Tibial artery (tissue), 4 donors: ENCODE measurements around the gene UAP1L1.

ENCODE experiments used
- DNase-seq, 2 donors: peaks; one replicate each; pipeline ENCODE4 v3.0.0-alpha.2; 2019
- H3K27ac ChIP-seq, 2 donors: fragments of 200-600 bp; sonication (generic) in 1 of 2; 1 replicate in 1 of 2; 2 replicates in 1 of 2; pipeline ENCODE4 v1.5.1; 2018 to 2019; ENCODE audit warnings: mild to moderate bottlenecking in 1 of 2
- H3K27me3 ChIP-seq, 2 donors: fragments of 200-600 bp; sonication (generic) in 1 of 2; one replicate each; pipeline versions ENCODE4 v1.5.1 to v1.6.0; 2016 to 2019
- H3K36me3 ChIP-seq, 3 donors: fragments of 200-600 bp; sonication (generic) in 2 of 3; one replicate each; pipeline ENCODE4 v1.5.1; 2016 to 2019; ENCODE audit warnings: mild to moderate bottlenecking in 2 of 3
- H3K4me1 ChIP-seq, 4 donors: fragments of 200-600 bp; sonication (generic) in 2 of 4; 1 replicate in 3 of 4; 2 replicates in 1 of 4; pipeline ENCODE4 v1.5.1; 2016 to 2019
- H3K4me3 ChIP-seq, 2 donors: fragments of 200-600 bp; sonication (generic) in 1 of 2; 1 replicate in 1 of 2; 2 replicates in 1 of 2; pipeline ENCODE4 v1.5.1; 2018 to 2019; ENCODE audit warnings: mild to moderate bottlenecking in 2 of 2
- H3K9me3 ChIP-seq, 3 donors: fragments of 200-600 bp; sonication (generic) in 1 of 3; one replicate each; pipeline ENCODE4 v1.5.1; 2016 to 2019
- intact Hi-C: fragments of 100-400 bp; cut with DNase I; formaldehyde crosslinking; loops from one replicate; pipeline ENCODE4 v1.15.0; 2023; ENCODE audit warnings: low total_unique reads
- TF ChIP-seq, protein P1 (sequence below), 2 experiments: fragments of 200-600 bp in 1 of 2; fragments of 450-650 bp in 1 of 2; IDR thresholded peaks; one replicate each; pipeline ENCODE4 v1.5.1; 2017 to 2019; ENCODE audit warnings: antibody characterized with exemption in 2 of 2, mild to moderate bottlenecking in 1 of 2, moderate library complexity in 1 of 2

The UAP1L1 gene

DNA sequence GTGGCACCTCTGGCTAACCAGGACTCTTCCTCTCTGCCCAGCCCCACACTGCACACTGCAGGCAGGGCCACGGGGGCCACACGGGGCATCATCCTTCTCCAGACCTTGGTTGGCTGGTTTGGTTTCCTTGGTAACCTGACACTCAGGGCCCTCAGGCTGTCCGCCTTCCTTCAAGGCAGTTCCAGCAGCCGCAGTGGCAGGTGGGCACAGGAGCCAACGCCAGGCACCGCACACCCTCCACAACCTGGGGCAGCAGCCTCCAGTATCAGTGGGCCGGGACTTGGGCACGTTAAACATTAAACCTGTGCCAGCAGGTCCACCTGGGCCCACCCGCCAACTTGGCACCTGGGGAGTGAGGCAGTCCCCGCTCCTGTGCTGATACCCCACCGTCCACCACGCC lies 33.3 kb upstream of the UAP1L1 start:
- Histone ChIP-seq H3K4me3 (peak overlapping the region; percentile 54 to 57), H3K4me1 (peaks cover 0 to 43% (median 21%) of the 10 kb centered on the region in 4 donors), H3K27ac (no peak overlapping the region), H3K36me3 (peaks cover 5 to 22% (median 21%) of the 10 kb centered on the region in 3 donors), H3K27me3 (peaks cover 0 to 26% of the 10 kb centered on the region in 2 donors), H3K9me3 (no peaks in the 10 kb centered on the region)
- TF ChIP-seq, protein P1, sequence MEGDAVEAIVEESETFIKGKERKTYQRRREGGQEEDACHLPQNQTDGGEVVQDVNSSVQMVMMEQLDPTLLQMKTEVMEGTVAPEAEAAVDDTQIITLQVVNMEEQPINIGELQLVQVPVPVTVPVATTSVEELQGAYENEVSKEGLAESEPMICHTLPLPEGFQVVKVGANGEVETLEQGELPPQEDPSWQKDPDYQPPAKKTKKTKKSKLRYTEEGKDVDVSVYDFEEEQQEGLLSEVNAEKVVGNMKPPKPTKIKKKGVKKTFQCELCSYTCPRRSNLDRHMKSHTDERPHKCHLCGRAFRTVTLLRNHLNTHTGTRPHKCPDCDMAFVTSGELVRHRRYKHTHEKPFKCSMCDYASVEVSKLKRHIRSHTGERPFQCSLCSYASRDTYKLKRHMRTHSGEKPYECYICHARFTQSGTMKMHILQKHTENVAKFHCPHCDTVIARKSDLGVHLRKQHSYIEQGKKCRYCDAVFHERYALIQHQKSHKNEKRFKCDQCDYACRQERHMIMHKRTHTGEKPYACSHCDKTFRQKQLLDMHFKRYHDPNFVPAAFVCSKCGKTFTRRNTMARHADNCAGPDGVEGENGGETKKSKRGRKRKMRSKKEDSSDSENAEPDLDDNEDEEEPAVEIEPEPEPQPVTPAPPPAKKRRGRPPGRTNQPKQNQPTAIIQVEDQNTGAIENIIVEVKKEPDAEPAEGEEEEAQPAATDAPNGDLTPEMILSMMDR (IDR thresholded peaks at IDR 0.05): no peak
- intact Hi-C loops: loop anchor here (5.0 kb wide), 1 partner anchor 33 kb away; the partner anchor contains the start of gene UAP1L1
- no peak for DNase-seq

DNA sequence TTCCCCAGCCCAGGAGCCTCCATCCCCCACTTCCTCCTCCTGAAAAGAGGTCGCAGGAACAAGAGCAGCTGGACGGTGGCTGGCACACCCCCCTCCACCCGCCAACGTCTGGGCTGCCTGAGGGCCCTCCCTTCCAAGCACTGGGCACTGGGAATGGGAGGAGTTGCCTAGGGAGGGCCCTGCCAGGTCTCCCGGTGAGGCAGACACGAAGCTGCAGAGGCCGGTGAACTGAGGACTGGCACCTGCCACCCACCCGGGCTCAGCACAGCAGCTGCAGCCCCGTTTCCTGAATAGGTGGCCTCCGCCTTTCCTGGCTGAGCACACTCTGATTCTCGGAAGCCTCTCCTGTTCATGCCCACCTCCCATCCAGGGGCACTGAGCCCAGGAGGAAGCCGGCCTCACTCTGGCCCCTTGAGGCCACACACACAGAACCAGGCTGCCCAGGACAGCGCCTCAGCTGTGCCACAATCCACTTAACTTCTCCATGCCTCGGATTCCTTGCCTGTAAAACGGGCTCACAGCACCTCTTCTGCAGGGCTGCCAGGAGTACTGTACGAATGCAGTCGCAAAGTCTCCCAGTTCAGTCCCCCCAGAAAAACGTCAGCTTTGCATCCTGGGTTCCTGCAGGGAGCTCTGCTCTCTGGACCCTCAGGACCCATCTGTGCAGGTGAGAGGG lies 32.7 kb upstream of the UAP1L1 start:
- TF ChIP-seq, protein P1 (IDR thresholded peaks at IDR 0.05): no peak
- peak overlapping the region; percentile 54 to 57 for H3K4me3 ChIP-seq
- peaks cover 3 to 16% (median 15%) of the 10 kb centered on the region in 3 donors for H3K36me3 ChIP-seq
- H3K9me3 ChIP-seq: no peaks in the 10 kb centered on the region
- no peak for DNase-seq
- intact Hi-C loops: loop anchor here (5.0 kb wide), 1 partner anchor 33 kb away; the partner anchor contains the start of gene UAP1L1
- peaks cover 0 to 47% (median 21%) of the 10 kb centered on the region in 4 donors for H3K4me1 ChIP-seq
- peaks cover 0 to 32% of the 10 kb centered on the region in 2 donors for H3K27me3 ChIP-seq
- no peak overlapping the region for H3K27ac ChIP-seq

DNA sequence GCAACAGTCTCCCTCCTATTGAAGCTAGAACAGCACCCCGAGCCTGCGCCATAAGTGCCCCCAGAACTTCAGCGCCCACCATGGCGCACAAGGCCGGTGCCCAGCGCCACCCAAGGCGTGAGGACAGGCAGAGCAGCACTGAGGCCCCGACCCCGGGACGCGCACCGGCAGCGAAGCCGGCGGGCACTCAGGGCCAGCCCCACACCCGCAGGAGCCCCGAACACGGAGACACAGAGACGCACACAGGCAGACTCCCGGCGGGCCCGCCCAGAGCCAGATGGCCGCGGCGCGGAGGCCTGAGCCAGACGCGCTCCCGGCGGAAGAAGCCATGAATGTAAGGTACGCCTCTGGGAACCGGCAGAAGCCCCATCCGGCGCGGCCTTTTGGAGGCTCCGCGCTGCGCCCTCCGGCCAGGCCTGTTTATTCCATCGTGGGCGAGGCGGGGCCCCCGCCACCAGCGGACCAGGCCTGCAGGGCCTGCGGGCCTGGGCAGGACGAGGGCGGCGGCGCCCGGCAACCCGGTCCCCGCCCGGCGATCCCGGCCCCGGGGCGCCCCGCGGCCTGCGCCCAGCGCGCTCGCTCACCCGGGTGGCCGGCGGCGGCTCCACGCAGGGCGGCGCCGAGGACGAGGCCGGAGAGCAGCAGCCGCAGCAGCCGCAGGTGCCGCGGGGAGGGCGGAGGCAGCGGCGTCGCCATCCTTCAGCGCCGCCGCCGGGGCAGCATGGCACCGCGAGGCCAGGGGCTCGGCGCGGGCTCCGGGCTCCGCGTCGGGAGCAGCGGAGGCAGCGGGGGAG lies 31.8 kb upstream of the UAP1L1 start:
- intact Hi-C loops: no loop called here
- Histone ChIP-seq H3K4me1 (peaks cover 0 to 47% (median 21%) of the 10 kb centered on the region in 4 donors), H3K27ac (peak overlapping the region in 1 of 2 donors; percentile 51), H3K4me3 (peak overlapping the region; percentile 54 to 57), H3K9me3 (no peaks in the 10 kb centered on the region), H3K27me3 (peaks cover 0 to 38% of the 10 kb centered on the region in 2 donors), H3K36me3 (peaks cover 0 to 7% (median 6%) of the 10 kb centered on the region in 3 donors)
- no peak for DNase-seq
- TF ChIP-seq, protein P1 (IDR thresholded peaks at IDR 0.05): no peak

DNA sequence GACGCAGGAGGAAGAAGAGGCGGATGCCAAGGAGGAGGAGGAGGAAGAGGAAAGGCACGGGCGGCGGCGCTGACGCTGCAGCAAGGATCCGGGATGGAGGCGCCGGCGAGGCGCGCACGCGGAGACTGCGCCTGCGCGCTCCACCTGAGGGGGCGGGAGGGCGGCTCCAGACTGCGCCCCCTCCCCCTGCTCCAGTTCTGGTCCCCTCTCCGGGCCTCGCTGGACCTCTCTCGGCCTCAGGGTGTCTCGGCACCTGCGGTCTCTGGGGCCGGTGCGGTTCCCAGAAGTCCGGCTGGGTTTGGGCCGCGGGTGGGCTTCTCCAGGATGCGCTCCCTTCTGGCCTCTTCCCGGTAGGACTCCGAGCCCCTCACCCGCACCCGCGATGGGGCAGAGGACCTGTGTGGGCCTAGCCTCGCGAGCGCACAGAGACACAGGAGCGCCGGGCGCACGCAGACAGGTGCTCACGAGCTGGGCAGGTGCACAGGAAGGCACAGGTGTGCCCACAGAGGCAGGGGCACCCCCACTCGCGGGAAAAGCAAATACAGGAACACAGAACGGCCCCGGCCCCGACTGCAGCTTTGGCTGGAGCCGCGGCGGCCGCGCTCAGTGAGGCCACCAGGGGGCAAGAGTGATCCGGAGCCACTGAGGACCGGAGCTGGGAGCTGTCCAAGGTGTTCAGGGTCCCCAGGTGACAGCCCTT lies 31.1 kb upstream of the UAP1L1 start, which contains the start of gene NPDC1:
Gene NPDC1, minus strand, starts transcription at position 90 of the 700 bp plus-strand sequence. CDS start 188 bp downstream, outside the sequence.
- Histone ChIP-seq H3K36me3 (peaks cover 0 to 4% (median 0%) of the 10 kb centered on the region in 3 donors), H3K9me3 (no peaks in the 10 kb centered on the region), H3K4me3 (peak within 1 kb of the TSS; percentile 54 to 57), H3K27me3 (peaks cover 0 to 46% of the 10 kb centered on the region in 2 donors), H3K27ac (peak within 1 kb of the TSS in 1 of 2 donors; percentile 51), H3K4me1 (peaks cover 0 to 47% (median 21%) of the 10 kb centered on the region in 4 donors)
- DNase-seq: peak; percentile 66 to 80
- intact Hi-C loops: no loop called here
- TF ChIP-seq, protein P1 (IDR thresholded peaks at IDR 0.05): peak; percentile 60 to 68
